Left renal cortex interstitium (tissue), 4 donors: Measurements from ENCODE around the gene ATP13A3. TPM values are rescaled to one million over a fixed set of nuclear protein-coding genes. Genes with fewer than 3 reads are reported as not detected.

Experiments
- DNase-seq, 4 donors: peaks; one replicate each; pipeline ENCODE4 v3.0.0-alpha.2; 2013; ENCODE audit warnings: low read depth in 4 of 4, low spot score in 2 of 4, missing footprints in 1 of 4
- polyA plus RNA-seq, 4 donors: library from polyadenylated mRNA; unstranded; fragments of 120-200 nt; gene quantifications; one replicate each; pipeline ENCODE4 v1.2.1, GENCODE V29; 2013; ENCODE audit not compliant: insufficient read length in 4 of 4

ATP13A3 gene
- polyA plus RNA-seq, 4 donors: 84.8 to 124 (median 91.5) TPM

- DNase-seq: no peak
Measured at GRCh38 chr3:194397757-194398312, 89.0 kb downstream of the ATP13A3 start.

GRCh38 chr3:194396859-194397756, 89.7 kb downstream of the ATP13A3 start:
- DNase-seq: no peak

GRCh38 chr3:194396539-194396858, 90.3 kb downstream of the ATP13A3 start:
- DNase-seq: no peak

- DNase-seq: peak in 1 of 4 donors; percentile 62
Measured at GRCh38 chr3:194395778-194396538, 90.8 kb downstream of the ATP13A3 start.

- no peak for DNase-seq
Measured at GRCh38 chr3:194395212-194395611, 91.6 kb downstream of the ATP13A3 start.

- no peak for DNase-seq
Measured at GRCh38 chr3:194392576-194392975, 94.2 kb downstream of the ATP13A3 start.

- DNase-seq: no peak
Measured at GRCh38 chr3:194390835-194391234, 96.0 kb downstream of the ATP13A3 start.

- no peak for DNase-seq
Measured at GRCh38 chr3:194389269-194389668, 97.5 kb downstream of the ATP13A3 start.

GRCh38 chr3:194387926-194388418, 98.8 kb downstream of the ATP13A3 start:
- DNase-seq: no peak

- no peak for DNase-seq
Measured at GRCh38 chr3:194387276-194387675, 99.5 kb downstream of the ATP13A3 start.

- DNase-seq: no peak
Measured at GRCh38 chr3:194386648-194387047, 100.2 kb downstream of the ATP13A3 start.

GRCh38 chr3:194386066-194386465, 100.7 kb downstream of the ATP13A3 start:
- no peak for DNase-seq

- no peak for DNase-seq
Measured at GRCh38 chr3:194384569-194385001, 102.2 kb downstream of the ATP13A3 start.

GRCh38 chr3:194384156-194384555, 102.6 kb downstream of the ATP13A3 start:
- no peak for DNase-seq

GRCh38 chr3:194383276-194383940, 103.4 kb downstream of the ATP13A3 start:
- DNase-seq: no peak

- DNase-seq: no peak
Measured at GRCh38 chr3:194382892-194383223, 103.9 kb downstream of the ATP13A3 start.

- DNase-seq: no peak
Measured at GRCh38 chr3:194382196-194382891, 104.5 kb downstream of the ATP13A3 start.

GRCh38 chr3:194381460-194381875, 105.3 kb downstream of the ATP13A3 start:
- DNase-seq: no peak

GRCh38 chr3:194380326-194380725, 106.5 kb downstream of the ATP13A3 start:
- no peak for DNase-seq

GRCh38 chr3:194379651-194380050, 107.2 kb downstream of the ATP13A3 start:
- DNase-seq: no peak
